AG04449 (cell line): Measurements from ENCODE around the gene DDX24.
A peak's percentile ranks its signal among the peaks of the same experiment; 100 is the strongest.
"Not testable (repeated sequence)": the region's sequence is repeated elsewhere in the genome, so short reads cannot be mapped to it uniquely, and the experiment has no call there.

Experiments
- CTCF ChIA-PET: fragments of 350-600 bp; formaldehyde crosslinking; extraction: SDS; loops from one replicate; lab custom pipeline; 2021; ENCODE audit warnings: antibody characterized with exemption; lab: Yijun Ruan, JAX
- POLR2A ChIA-PET: fragments of 400-600, 350-600 bp; formaldehyde crosslinking; extraction: SDS; loops from one replicate; lab custom pipeline; 2020; ENCODE audit warnings: antibody characterized with exemption, inconsistent platforms; lab: Yijun Ruan, JAX
- DNase-seq: peaks from one replicate; pipeline ENCODE4 v3.0.0-alpha.2; 2010; ENCODE audit warnings: low read depth, low spot score
- H3K4me3 ChIP-seq: 2 replicates; pipeline ENCODE4 v1.5.1; 2011; ENCODE audit warnings: low read depth, mild to moderate bottlenecking, control low read depth, low read length
- CTCF ChIP-seq: IDR thresholded peaks from one replicate; pipeline ENCODE4 v1.5.1; 2011; ENCODE audit warnings: mild to moderate bottlenecking, moderate library complexity, low read length, control low read depth, inconsistent platforms; ENCODE audit not compliant: insufficient read depth; ENCODE audit errors: missing control alignments

DDX24 gene

GRCh38 chr14:94081386-94081820 lies 401 bp upstream of the DDX24 start:
- no peak for TF ChIP-seq CTCF
- no peak for DNase-seq
- CTCF ChIA-PET: interaction anchor here (0.9 to 2.5 kb wide), 6 partner anchors 15 to 55 kb away, joined by 3 to 17 read pairs (median 8); partner anchors contain the start of gene IFI27L2
- POLR2A ChIA-PET: interaction anchor here (0.6 to 1.2 kb wide), 8 partner anchors 16 to 1327 kb away, joined by 3 to 6 read pairs (median 3); partner anchors contain the start of gene IFI27L2
- H3K4me3 ChIP-seq: peak overlapping the region; percentile 95

GRCh38 chr14:94079891-94080620 lies 946 bp downstream of the DDX24 start:
- peak overlapping the region; percentile 95 for H3K4me3 ChIP-seq
- no peak for TF ChIP-seq CTCF
- DNase-seq: no peak
- ChIA-PET POLR2A (interaction anchor here (1.2 kb wide), 1 partner anchor 23 kb away, joined by 3 read pairs; no protein-coding TSS in a partner anchor), CTCF (interaction anchor here (0.9 to 2.5 kb wide), 7 partner anchors 13 to 141 kb away, joined by 3 to 17 read pairs (median 6); no protein-coding TSS in a partner anchor)

- H3K4me3 ChIP-seq: no peak overlapping the region
- no peak for DNase-seq
- no peak for TF ChIP-seq CTCF
- ChIA-PET CTCF (interaction anchor here (1.6 kb wide), 1 partner anchor 54 kb away, joined by 8 read pairs; no protein-coding TSS in a partner anchor), POLR2A (no interaction called here)
Measured at GRCh38 chr14:94077823-94078222, 3.2 kb downstream of the DDX24 start.

- no peak for DNase-seq
- POLR2A ChIA-PET: no interaction called here
- H3K4me3 ChIP-seq: no peak overlapping the region
- TF ChIP-seq CTCF: no peak
- CTCF ChIA-PET: interaction anchor here (1.0 kb wide), 1 partner anchor 41 kb away, joined by 3 read pairs; no protein-coding TSS in a partner anchor
Measured at GRCh38 chr14:94077111-94077821, 3.7 kb downstream of the DDX24 start.

- ChIA-PET CTCF (interaction anchor here (1.0 to 1.6 kb wide), 4 partner anchors 12 to 61 kb away, joined by 3 to 4 read pairs (median 4); partner anchors contain the start of gene IFI27L2), POLR2A (no interaction called here)
- DNase-seq: no peak
- TF ChIP-seq CTCF: no peak
- H3K4me3 ChIP-seq: no peak overlapping the region
Measured at GRCh38 chr14:94075008-94075407, 6.0 kb downstream of the DDX24 start.

- DNase-seq: no peak
- POLR2A ChIA-PET: no interaction called here
- CTCF ChIA-PET: interaction anchor here (0.5 to 1.6 kb wide), 5 partner anchors 13 to 63 kb away, joined by 3 to 4 read pairs (median 4); partner anchors contain the start of gene IFI27L2
- TF ChIP-seq CTCF: no peak
- no peak overlapping the region for H3K4me3 ChIP-seq
Measured at GRCh38 chr14:94074534-94074933, 6.5 kb downstream of the DDX24 start.

- CTCF ChIA-PET, DNase-seq, POLR2A ChIA-PET, H3K4me3 ChIP-seq: not testable (repeated sequence)
Measured at GRCh38 chr14:94072076-94072475, 8.9 kb downstream of the DDX24 start.
